HPDE6-E6E7 (cell line): ENCODE measurements around the gene EHD3.

Experiments used
- DNase-seq: peaks from one replicate; pipeline ENCODE4 v3.0.0; 2011; ENCODE audit warnings: missing footprints; ENCODE audit errors: extremely low spot score

The EHD3 gene

GRCh38 chr2:31212659-31213600 lies 21.0 kb upstream of the EHD3 start:
- no peak for DNase-seq

DNA sequence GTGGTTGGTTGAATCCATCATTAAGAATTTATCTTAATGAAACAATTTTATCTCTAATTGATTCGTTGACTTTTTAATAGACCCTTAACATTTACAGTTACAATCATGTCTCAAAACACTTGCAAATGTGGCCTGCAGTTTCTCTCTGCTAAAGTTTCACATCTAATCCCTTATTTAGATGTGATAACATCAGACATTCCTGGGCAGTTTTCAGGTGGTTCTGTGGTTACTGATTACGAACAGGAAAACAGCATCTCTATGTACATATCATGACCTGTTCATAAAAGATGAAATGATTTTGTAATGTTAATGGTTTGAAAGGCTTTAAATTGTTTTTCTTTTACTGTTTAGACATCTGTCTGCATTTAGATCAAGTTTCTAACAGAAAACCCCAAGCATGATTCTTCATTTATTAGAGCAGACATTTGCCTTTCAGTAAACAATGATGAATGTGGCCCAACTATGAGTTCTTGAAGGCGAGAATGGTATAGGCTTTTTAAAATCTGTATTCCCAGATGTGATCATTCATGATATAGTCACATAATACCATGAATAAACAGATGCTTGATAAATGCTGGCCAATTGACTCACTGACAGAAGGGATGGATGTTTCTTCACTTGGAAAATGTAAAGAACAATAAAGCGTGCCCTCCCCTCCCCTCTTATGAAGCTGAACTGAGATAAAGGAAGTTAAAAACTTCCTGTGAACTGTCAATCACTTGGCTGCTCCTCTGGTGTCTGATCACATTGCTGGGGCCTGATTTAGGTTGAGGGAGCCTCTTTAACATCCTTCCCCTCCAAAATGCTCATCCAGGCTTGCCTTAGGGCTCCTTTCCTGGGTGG lies 20.1 kb upstream of the EHD3 start:
- no peak for DNase-seq

DNA sequence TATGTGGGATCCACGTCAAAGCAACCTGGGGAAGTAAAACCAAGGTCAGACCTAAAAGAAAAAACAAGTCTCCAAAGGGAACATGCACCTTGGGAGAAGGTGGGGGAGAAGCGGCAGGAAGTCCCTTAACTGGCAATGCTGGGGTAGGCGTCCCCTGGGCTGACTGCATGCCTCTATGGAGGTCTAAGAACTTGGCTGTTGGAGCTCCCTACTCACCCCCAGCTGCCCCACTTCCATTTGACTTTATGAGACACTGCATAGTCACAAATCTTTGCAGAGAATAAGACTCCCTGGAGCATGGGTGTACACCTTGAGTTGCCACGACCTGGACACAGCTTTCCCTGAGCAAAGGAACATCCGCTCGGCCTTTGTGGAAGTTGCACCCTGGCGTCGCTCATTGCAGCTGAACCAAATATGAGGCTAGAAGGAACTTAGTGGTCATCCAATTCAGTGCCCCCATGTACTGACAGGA lies 19.5 kb upstream of the EHD3 start:
- no peak for DNase-seq

GRCh38 chr2:31216734-31217133 lies 17.2 kb upstream of the EHD3 start:
- no peak for DNase-seq

GRCh38 chr2:31217465-31218200 lies 16.3 kb upstream of the EHD3 start, which contains the start of gene CAPN14:
Gene CAPN14 (minus strand): TSS chr2:31217515. CDS start chr2:31205447, 12,068 bp downstream.
- DNase-seq, result no peak

DNA sequence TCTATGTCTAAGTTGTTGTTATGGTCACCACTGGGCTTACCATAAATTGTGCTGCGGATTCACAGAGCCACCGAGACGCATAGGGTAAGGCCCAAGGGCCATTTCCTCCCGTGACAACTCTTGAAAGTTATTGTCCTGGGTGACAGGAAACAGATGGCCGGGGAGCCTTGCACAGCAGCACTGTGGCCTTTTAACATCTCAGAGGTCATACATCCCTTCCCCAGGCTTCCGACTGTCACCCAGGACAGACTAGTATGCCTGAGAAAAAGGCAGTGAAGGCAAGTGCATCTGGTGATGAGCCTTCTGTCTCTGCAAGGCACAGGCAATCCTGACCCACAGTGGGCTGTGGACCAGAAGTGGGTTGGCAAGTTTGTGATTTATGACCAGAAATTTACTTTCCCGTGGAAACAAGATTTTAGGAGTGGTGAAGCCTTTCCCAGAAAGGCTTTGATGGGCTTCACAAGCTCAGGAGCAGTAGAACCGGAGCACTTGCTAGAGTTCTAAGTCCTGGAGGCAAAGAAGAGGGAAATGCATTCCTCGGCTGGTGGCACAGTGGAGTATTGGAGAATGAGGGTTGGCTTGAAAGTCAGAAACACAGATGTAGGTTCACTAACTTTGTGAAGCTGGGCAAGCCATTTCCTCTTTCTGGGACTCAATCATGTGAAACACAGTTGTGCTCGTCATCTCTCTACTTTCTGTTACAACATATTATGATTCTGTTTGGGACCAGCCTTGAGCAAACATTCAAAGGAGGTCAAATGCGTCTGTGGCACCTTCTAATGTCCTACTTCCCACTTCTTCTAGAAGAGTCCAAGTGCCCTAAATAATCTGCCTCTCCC lies 14.6 kb upstream of the EHD3 start:
- DNase-seq, result no peak

DNA sequence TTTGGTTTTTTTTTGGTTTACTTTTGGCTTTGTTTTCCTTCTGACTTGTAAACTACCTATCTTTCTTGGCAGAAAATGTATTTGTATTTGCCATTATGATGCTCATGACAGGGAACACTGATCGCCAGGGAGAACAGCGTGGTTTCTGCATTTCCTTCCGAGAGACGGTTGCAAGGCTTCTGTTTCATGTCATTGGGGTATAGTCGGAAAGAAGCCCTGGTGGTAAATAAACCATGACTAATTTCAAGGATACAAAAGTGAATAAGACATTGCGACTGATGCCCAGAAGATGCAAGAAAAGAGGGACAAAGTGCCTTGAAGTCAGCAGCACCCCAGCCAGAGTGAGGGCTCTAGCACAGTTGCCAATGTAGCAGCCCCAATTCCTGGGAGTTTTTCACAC lies 12.4 kb upstream of the EHD3 start:
- DNase-seq, result no peak

DNA sequence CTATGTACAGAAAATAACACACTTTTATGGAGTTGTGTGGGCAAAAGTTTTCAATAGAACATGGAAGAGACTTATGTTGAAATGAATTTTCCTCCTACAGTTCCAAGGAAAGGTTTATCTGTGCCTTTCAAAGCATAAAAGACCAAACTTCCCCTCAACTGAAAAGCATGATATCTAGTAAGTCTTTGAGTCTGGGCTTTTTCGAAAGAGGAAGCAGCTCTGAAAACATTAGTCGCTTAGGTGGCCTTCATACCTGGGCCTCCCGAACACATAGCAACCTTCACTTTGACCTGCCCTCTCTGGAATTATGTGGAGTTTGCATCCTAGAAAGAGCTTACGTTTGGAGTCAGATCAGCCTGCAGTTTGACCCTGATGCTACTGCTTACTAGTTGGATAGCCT lies 11.9 kb upstream of the EHD3 start:
- DNase-seq, result no peak

- no peak for DNase-seq
Measured at GRCh38 chr2:31223026-31223425, 10.9 kb upstream of the EHD3 start.

- no peak for DNase-seq
Measured at GRCh38 chr2:31223749-31224148, 10.2 kb upstream of the EHD3 start.

DNA sequence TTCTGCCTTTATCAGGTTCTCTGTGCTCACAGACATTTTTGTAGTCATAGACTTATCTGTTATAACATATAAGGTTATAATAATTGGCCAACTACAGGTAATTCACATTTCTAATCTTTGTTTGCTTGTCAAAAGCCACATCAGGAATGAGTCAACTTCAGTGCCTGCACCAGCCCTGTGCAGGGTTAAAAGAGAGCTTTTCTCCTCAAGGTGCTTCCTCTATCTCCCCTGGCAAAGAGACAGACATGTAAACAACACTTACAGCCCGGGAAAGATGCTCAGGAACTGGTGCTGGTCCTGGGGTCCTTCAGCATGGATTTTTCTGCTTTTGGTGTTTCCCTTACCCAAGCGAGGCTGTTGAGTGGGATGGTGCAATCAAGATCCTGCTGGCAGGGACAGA lies 7.7 kb upstream of the EHD3 start:
- DNase-seq, result no peak

- DNase-seq, result no peak
Measured at GRCh38 chr2:31227110-31227509, 6.8 kb upstream of the EHD3 start.

GRCh38 chr2:31227711-31228125 lies 6.2 kb upstream of the EHD3 start:
- DNase-seq, result no peak

GRCh38 chr2:31228717-31229116 lies 5.2 kb upstream of the EHD3 start:
- no peak for DNase-seq

DNA sequence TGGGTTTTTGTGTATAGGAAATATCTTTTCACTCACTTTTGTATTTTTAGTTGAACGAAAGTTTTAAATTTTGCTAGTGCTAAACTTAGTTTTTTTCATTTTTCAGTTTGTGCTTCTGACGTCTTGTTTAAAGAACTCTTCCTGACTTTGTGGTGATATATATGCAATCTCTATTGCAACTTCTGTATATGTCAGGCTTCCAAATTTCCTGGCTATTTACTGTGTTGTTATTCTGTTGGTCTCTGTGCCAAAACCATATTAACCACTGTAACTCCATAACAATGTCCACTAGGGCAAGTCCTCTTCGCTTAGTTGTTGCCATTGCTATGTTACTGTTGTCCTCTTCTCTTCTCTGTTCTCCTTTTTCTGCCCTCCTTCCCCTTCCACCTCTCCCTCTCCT lies 3.2 kb upstream of the EHD3 start:
- no peak for DNase-seq

- no peak for DNase-seq
Measured at GRCh38 chr2:31231571-31232302, 2.2 kb upstream of the EHD3 start.

DNA sequence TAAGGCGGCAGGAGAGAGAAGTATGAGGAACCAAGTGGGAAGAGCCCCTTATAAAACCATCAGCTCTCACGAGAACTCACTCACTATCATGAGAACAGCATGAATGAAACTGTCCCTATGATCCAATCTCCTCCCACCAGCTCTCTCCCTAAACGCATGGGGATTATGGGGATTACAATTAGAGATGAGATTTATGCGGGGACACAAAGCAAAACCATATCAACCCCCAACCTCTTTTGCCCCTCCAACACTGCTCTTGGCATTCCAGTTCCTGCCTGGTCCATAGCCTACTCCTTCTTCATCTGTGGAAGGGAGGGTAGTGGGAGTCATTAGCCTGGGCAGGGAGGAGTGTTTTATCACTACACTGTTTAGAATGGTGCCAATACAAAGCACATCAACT lies 1.4 kb upstream of the EHD3 start:
- DNase-seq, result no peak

DNA sequence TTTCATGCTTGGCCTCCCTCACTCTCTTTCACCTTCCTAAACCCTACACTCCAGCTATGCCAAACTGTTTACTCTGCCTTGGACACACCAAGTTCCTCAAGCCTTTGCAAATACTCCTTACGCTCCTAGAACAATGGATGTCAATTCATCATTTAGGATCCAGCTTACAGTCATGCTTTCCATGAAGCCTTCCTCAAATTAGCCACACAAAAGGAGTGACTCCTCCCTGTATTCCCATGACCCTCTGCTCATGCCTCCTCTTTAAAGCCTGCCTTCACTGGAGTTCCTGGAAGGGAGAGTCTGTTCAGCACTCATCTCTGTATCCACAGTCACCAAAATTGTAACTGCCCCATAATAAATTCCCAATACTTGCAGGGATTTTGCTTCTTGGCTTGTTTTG lies 721 bp upstream of the EHD3 start:
- no peak for DNase-seq

GRCh38 chr2:31234683-31235503 lies 941 bp downstream of the EHD3 start:
- DNase-seq, result no peak
